Measurements from ENCODE around the gene SLC5A12.

Gene SLC5A12, protein sequence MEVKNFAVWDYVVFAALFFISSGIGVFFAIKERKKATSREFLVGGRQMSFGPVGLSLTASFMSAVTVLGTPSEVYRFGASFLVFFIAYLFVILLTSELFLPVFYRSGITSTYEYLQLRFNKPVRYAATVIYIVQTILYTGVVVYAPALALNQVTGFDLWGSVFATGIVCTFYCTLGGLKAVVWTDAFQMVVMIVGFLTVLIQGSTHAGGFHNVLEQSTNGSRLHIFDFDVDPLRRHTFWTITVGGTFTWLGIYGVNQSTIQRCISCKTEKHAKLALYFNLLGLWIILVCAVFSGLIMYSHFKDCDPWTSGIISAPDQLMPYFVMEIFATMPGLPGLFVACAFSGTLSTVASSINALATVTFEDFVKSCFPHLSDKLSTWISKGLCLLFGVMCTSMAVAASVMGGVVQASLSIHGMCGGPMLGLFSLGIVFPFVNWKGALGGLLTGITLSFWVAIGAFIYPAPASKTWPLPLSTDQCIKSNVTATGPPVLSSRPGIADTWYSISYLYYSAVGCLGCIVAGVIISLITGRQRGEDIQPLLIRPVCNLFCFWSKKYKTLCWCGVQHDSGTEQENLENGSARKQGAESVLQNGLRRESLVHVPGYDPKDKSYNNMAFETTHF

DNA sequence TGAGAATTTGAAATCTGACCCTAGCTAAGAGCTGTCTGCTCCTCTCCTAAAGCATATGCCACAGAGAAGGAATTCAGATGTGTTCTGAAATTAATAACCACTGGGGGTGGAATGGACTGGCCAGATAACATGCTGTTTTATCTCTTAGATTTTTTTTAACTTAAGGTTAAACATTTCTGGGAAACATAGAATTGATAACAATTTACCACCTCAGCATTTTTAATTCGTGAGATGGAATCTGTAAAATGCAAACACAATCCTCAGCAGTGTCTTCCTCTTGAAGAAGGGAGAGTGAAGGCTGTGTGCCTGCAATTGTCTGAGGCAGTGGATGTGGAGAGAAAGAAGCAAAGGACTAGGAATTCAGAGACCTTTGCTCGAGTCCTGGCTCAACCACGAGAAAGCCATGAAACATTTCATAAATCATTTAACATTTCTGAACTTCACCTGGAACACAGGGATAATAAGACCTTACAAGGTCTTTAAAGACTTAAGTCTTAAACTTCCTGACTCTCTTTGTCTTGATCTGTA is at the start of gene SLC5A12:
Gene SLC5A12, minus strand, starts transcription at position 113 of the 528 bp plus-strand sequence. CDS start 346 bp downstream, outside the sequence.
- no peak for TF ChIP-seq CTCF (IDR thresholded peaks at IDR 0.05; ENCODE audit: control extremely low read depth, extremely low read depth, low read depth, missing control alignments)
- ChIA-PET CTCF (no interaction called here), POLR2A (no interaction called here)

GRCh38 chr11:26769027-26769426 is 47.2 kb upstream of the SLC5A12 start:
- POLR2A ChIA-PET = no interaction called here
- CTCF ChIA-PET = interaction anchor here (1.1 to 1.2 kb wide), 2 partner anchors 9 to 10 kb away, joined by 3 to 4 read pairs; no protein-coding TSS in a partner anchor
- TF ChIP-seq CTCF (IDR thresholded peaks at IDR 0.05; ENCODE audit: control extremely low read depth, extremely low read depth, low read depth, missing control alignments) = no peak
- no peak for DNase-seq (ENCODE audit: extremely low spot score)

More for the DNA sequence above, at the start of gene SLC5A12:
- DNase-seq (ENCODE audit: extremely low spot score) = no peak

DNA sequence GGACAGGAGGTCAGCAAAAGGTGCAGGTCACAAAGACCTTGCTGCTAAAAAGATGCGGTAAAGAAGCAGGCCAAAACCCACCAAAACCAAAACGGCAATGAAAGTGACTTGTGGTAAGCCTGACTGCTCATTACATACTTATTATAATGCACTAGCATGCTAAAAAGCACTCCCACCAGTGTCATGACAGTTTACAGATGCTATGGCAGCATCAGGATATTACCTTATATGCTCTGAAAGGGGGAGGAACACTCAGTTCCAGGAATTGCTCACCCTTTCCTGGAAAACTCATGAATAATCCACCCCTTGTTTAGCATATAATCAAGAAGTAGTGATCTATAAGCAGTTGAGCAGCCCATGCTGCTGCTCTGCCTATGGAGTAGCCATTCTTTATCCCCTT is 45.2 kb upstream of the SLC5A12 start:
- no peak for DNase-seq (ENCODE audit: extremely low spot score)
- CTCF ChIA-PET = no interaction called here
- TF ChIP-seq CTCF (IDR thresholded peaks at IDR 0.05; ENCODE audit: control extremely low read depth, extremely low read depth, low read depth, missing control alignments) = no peak
- POLR2A ChIA-PET = no interaction called here

DNA sequence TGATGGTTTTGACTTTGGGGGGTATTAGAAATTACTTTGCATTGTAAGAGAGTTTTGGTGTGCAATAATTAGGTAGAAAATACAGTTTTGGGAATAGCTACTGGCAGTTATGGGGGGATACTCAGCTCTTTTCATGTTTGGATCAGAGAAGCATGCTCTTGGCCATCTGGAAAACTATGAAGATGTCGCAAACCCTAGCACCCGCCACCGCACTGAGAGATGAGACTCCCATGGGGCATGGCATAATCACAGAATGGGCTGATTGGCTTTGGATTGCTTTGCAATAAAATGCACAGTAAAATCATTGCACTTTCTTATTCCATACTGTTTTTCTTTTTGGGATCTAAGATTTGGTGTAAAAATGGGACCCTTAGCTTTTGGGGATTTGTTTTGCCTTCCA is 43.5 kb upstream of the SLC5A12 start:
- DNase-seq (ENCODE audit: extremely low spot score) = no peak
- TF ChIP-seq CTCF (IDR thresholded peaks at IDR 0.05; ENCODE audit: control extremely low read depth, extremely low read depth, low read depth, missing control alignments) = no peak
- ChIA-PET POLR2A (no interaction called here), CTCF (no interaction called here)

GRCh38 chr11:26764825-26765224 is 43.0 kb upstream of the SLC5A12 start:
- POLR2A ChIA-PET = no interaction called here
- CTCF ChIA-PET = no interaction called here
- no peak for TF ChIP-seq CTCF (IDR thresholded peaks at IDR 0.05; ENCODE audit: control extremely low read depth, extremely low read depth, low read depth, missing control alignments)
- DNase-seq (ENCODE audit: extremely low spot score) = no peak

DNA sequence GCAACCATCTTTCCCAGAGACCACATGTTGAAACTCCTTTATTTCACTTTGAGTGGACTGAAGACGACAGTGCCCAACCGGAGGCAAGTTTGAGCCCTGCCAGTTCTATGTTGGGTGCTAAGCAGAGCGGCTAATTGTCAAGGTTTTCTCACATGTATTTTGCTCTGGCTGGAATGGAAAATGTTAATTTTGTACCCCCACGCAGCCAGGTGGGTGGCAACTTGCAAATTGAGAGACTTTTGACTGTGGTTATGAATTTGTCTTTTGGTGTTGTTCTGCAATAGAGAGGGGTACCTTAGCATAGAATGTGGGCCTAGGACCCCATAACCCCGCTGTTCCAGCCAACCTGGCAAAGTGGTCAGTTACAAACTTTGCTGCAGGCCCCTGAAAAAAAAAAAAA is 42.5 kb upstream of the SLC5A12 start:
- no peak for TF ChIP-seq CTCF (IDR thresholded peaks at IDR 0.05; ENCODE audit: control extremely low read depth, extremely low read depth, low read depth, missing control alignments)
- ChIA-PET CTCF (no interaction called here), POLR2A (no interaction called here)
- DNase-seq (ENCODE audit: extremely low spot score) = no peak
